ENCODE measurements around the gene ADARB2.
"Not testable (repeated sequence)": the region's sequence is repeated elsewhere in the genome, so short reads cannot be mapped to it uniquely, and the experiment has no call there.

ADARB2 gene

GRCh38 chr10:1538531-1539061, 198.7 kb downstream of the ADARB2 start:
- DNase-seq = no peak

- no peak for DNase-seq
Observed at GRCh38 chr10:1538121-1538520, 199.2 kb downstream of the ADARB2 start.

- DNase-seq = not testable (repeated sequence)
Observed at GRCh38 chr10:1537449-1537848, 199.9 kb downstream of the ADARB2 start.

- no peak for DNase-seq
Observed at GRCh38 chr10:1536341-1536740, 201.0 kb downstream of the ADARB2 start.

GRCh38 chr10:1535301-1535965, 201.9 kb downstream of the ADARB2 start:
- DNase-seq = no peak

GRCh38 chr10:1534820-1535219, 202.5 kb downstream of the ADARB2 start:
- DNase-seq = no peak

- no peak for DNase-seq
Observed at GRCh38 chr10:1532636-1533035, 204.7 kb downstream of the ADARB2 start.

- DNase-seq = no peak
Observed at GRCh38 chr10:1531883-1532597, 205.3 kb downstream of the ADARB2 start.

- DNase-seq = no peak
Observed at GRCh38 chr10:1530871-1531517, 206.3 kb downstream of the ADARB2 start.

GRCh38 chr10:1529806-1530413, 207.4 kb downstream of the ADARB2 start:
- DNase-seq = no peak

GRCh38 chr10:1527951-1528350, 209.4 kb downstream of the ADARB2 start:
- DNase-seq = no peak

GRCh38 chr10:1526436-1527055, 210.8 kb downstream of the ADARB2 start:
- DNase-seq = no peak

GRCh38 chr10:1525354-1526162, 211.8 kb downstream of the ADARB2 start:
- DNase-seq = no peak

GRCh38 chr10:1524540-1524939, 212.8 kb downstream of the ADARB2 start:
- DNase-seq = no peak

- DNase-seq = no peak
Observed at GRCh38 chr10:1523221-1523620, 214.1 kb downstream of the ADARB2 start.

GRCh38 chr10:1522237-1522636, 215.1 kb downstream of the ADARB2 start:
- no peak for DNase-seq

- DNase-seq = no peak
Observed at GRCh38 chr10:1521741-1522140, 215.6 kb downstream of the ADARB2 start.

- DNase-seq = no peak
Observed at GRCh38 chr10:1520909-1521565, 216.3 kb downstream of the ADARB2 start.

GRCh38 chr10:1519391-1519790, 217.9 kb downstream of the ADARB2 start:
- DNase-seq = no peak

GRCh38 chr10:1517684-1518083, 219.6 kb downstream of the ADARB2 start:
- no peak for DNase-seq

- DNase-seq = no peak
Observed at GRCh38 chr10:1516492-1517165, 220.7 kb downstream of the ADARB2 start.
